Stromal cell of bone marrow (primary cell): Measurements from ENCODE around the gene PLXNA4.

ENCODE experiments used
- DNase-seq: peaks from one replicate; pipeline ENCODE4 v3.0.0-alpha.2; 2012; ENCODE audit warnings: low read depth

PLXNA4 gene

GRCh38 chr7:132261327-132262159 lies 314.7 kb downstream of the PLXNA4 start:
- no peak for DNase-seq

DNA sequence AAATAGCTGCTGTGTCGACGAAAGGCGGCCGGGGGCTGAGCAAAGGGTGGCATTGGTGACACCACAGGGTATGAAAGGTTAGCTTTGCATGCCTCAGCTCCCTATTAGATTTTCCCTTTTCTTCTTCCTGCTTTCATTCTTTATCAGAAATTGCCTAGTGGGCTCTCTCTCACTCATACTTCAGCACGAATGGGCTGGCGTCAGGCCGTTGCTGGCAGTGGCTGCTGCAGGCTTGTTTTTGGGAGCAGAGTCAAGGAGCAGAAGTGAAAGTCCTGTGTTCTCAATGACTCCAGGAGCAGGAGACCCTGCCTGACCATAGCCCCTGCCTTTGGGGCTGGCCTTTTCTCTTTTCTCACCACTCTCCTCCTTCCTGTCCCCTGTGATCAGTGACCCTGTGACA lies 318.0 kb downstream of the PLXNA4 start:
- no peak for DNase-seq

DNA sequence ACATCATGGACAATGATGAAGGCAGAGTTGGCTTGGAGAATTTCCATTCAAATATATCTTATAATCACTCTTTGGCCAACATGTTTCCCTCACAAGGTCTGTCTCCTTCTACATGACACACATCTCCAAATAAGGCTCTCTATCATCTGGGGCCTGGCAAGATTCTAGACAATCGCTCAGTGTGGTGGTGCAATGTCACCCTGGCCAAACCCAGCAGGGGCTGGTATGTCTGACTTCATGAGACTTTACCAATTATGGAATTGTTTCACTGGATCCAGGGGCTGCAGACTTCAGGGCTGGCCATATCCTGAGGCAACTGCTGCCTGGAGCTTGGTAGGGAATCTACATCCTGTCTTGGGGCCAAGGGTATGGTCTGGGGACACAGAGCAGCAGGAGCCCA lies 319.0 kb downstream of the PLXNA4 start:
- DNase-seq, result no peak

DNA sequence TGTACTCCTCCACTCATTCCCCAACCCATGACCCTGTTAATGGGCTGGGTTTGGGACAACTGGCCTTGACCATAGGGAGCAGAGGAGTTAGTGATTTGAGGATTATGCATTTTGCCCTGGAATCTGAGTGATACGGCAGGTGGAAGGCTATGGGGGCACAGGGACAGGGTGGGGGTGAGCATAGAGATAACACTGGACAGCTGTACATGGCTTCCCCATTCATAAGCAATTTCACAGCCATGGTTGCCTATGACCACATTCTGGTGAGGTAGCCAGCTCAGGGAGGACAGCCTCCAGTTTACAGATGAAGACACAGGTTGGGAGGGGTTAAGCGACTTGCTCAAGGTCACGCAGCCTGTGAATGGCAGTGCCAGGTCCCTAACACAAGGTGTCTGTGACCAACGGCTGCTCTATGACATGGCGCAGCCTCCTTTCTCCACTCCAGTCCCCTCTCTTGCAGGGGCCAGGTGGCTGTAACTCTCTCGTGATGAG lies 319.5 kb downstream of the PLXNA4 start:
- DNase-seq, result no peak

DNA sequence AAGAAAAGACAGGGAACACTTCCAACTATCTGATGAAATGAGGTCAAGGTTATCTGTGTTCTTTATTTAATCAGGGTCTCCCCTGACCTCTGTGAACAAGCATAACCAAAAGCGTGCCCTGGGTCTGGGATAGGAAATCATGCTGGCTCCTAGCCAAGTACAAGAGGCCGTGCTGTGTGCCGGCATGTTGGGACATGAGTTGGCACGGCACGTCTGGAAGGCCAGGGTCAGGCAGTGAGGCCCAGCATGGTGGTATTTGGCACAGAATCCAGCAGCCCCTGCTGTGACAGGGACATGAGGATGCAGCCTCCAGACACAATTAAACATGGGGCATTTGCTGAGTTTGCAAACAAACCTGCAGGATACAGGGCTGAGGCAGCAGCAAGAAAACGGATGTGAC lies 320.4 kb downstream of the PLXNA4 start:
- no peak for DNase-seq

DNA sequence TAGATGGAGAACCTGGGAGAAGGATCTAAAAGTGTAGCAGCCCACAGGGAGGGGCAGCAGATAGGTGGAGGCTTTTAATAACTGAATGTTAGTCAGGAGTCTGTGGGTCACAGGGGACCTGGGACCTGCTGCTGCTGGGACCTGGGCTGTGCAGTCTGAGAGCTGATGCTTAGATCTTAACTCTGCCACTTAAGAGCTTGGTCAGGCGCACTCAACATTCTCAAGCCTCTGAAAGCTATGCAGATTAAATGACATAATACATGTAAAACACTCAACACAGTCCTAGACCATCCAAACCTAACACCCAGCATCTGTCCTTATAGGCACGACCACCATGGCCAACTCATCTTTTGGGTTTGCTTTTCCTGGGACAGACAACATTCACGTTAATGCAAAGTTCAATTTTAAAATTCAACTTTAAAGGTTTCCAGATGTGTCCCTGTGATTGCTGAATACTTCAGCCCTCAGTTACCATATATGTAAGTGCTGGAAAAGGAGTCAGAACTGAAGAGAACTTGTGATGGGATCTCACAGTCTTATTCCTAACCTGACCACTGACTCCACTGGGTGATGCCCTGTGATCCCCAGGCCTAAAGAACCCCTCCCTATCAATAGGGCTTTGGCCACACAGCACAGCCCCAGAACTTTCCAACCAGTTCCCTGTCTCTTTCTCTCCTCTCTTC lies 321.0 kb downstream of the PLXNA4 start:
- DNase-seq, result no peak

GRCh38 chr7:132254455-132254854 lies 321.8 kb downstream of the PLXNA4 start:
- no peak for DNase-seq

DNA sequence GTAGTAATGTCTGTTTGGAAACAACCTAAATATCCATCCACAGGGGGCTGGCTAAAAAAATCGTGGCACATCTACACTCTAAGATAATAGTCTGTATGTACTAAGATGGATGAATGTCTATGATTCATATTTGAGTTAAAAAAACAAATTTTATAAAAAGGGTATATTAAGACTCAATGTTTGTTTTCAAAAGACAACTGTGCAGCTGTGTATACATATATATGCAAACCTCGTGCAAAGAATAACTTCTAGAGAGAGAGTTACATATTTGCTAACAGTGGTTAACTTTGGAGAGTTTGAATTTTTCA lies 323.5 kb downstream of the PLXNA4 start:
- no peak for DNase-seq

- no peak for DNase-seq
These were observed 325.0 kb downstream of the PLXNA4 start for GRCh38 chr7:132251327-132251659.

GRCh38 chr7:132250480-132251326 lies 325.6 kb downstream of the PLXNA4 start:
- DNase-seq, result no peak

DNA sequence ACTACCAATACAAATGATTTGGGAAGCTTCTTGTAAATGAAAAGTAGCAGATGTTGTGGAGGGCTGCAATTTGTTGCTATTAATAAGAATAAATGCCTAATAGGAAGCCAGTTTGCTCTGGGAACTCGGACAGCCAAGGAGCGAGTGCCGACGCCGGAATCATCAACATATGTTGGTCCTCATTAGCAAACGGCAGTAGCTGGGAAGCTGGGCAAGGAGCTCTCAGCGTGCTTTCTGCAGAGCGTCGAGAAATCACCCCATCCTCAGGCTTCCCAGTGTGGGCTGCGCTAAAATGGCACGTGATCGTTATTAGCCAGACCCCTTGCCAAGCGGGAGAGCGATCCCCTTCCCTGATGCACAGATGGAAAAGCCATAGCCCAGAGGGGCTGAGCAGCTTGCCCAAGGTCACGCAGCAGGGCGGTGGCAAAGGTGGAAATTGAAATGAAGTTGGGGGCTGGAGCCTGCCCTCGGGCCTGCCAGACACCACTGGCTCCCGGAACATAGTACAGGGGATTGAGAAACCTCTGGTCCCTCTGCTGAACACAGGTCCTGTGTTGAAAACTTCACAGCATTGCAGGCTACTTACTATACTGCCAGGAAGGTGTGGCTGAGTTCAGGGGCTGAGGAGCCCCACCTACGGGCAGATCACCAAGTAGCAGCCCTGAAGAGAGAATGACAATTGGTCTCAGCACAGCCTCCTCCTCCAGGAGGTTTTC lies 326.9 kb downstream of the PLXNA4 start:
- DNase-seq, result no peak

DNA sequence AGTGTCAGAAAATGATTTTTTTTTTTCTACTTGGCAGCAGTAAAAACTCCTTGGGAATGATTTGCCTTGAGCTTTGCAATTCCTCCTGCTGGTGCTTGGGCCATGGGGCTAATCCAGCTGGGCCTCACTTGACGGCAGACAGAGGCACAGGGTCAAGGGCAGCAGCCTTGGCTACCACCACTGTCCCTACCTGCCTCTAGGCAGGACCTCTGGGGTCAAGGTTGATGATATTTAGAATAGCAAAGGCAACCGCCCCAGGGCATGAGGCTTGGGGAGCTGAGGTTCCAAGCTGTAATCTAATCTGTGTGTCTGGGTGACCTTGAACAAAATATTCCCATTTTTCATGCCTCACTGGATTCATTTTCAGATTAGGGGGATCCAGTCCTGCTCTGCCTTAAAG lies 327.4 kb downstream of the PLXNA4 start:
- DNase-seq, result no peak

DNA sequence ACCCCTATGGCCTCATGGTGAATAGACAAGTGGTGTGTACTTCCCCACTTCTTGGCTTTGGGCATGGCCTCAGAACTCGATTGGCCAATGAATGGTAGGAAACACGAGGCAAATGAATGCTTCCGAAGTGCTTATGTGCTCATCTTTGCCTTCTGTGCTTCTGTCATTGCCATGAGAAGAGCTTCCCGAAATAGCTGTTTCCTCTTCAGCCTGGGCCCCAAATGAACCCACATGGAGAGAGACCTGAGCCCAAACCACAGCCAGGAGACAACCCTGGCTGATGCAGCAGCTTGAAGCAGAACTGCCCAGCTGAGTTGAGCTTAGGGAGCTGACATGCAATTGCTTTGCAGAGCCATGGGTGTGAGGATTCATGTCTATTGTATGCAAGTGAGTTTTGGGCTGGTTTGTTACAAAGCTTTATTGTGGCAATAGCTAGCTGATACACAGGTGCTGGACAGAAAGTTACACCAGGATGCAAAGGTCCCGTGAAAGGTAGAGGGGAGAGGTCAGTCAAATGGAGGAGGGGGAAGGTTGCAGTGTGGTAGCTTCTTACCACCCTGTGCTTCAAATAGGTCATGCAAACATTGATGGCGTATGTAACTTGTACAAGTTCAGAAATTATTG lies 328.2 kb downstream of the PLXNA4 start:
- DNase-seq, result no peak

DNA sequence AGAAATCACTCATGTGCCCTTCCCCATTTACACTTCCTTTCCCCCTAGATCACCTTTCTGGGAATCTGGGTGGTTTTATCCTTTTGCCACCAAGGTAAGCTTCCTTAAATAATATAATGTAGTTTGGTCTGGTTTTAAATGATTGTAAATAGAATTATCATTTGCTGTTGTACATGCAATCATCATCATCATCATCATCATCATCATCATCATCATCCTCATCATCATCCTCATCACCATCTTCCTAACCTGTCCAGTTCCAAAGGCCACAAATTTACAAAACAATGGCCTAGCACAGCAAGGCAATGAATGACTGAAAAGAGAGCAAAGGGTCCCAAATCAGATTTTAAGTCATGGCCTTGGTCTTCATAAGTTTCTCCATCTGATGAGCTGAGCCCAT lies 329.7 kb downstream of the PLXNA4 start:
- DNase-seq, result no peak

DNA sequence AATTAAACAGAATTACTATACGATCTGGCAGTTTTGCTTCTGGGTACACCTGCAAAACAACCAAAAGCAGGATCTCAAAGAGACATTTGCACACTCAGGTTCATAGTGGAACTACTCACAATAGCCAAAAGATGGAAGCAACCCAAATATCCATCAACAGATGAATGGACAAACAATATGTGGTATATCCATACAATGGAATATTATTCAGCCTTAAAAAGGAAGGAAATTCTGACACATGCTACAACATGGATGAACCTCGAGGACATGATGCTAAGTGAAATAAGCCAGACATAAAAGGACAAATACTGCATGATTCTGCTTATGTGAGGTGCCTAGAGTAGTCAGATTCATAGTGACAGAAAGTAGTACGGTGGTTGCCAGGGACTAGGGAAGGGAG lies 330.7 kb downstream of the PLXNA4 start:
- DNase-seq, result no peak

GRCh38 chr7:132244903-132245480 lies 331.3 kb downstream of the PLXNA4 start:
- DNase-seq, result no peak

DNA sequence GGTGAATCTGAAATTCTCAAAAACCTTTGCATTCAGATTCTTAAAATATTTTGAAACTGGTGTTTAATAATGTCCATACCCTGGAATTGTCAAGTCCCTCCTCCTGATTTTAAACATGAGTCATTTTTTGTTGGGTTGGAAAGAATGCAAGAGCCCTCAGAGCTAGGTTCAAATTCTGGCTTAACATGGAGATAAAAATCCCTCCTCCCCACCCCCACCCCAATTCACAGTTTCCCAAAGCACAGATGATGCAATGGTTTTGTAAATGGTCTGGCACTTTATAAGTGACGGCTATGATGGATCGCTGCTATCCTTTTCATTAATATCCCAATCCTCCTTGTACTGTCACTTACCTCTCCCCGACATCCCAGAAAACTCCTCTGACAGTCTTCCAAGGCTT lies 332.8 kb downstream of the PLXNA4 start:
- no peak for DNase-seq

- DNase-seq, result no peak
These were observed 333.2 kb downstream of the PLXNA4 start for GRCh38 chr7:132243051-132243450.

DNA sequence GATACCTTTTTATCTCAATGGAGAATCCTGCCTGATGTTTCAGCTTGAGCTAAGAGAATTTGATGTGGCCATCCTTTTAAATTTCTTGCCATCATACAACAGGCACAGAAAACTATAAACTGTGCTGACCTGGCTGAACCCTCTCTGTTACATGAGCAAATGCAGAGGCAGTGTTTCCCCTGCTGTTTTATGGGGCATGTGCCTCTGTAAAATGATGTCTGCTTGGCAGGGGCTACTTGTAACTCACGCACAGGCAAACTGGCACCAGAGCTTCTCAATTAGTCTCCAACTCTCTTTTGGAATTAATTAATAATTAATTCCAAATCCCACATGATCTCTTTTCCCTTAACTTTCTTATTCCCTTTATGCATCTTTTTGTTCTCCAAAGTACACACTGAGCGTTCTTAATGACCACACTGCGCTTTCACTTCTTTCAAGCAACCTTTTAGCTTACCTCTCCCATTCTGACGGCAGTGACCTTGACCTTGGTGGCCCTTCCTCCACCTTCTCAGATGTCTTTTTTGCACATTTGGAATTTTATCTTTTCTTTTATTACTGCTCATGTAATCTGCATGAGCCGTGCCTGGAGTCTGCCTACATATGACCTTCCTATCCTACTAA lies 334.0 kb downstream of the PLXNA4 start:
- no peak for DNase-seq

- no peak for DNase-seq
These were observed 335.3 kb downstream of the PLXNA4 start for GRCh38 chr7:132240821-132241422.

- no peak for DNase-seq
These were observed 336.0 kb downstream of the PLXNA4 start for GRCh38 chr7:132240262-132240661.
